H1 (cell line): ENCODE results near the gene ITGB4. TPM values are rescaled to one million over a fixed set of nuclear protein-coding genes. Genes with fewer than 3 reads are reported as not detected.

Source experiments
- CTCF ChIA-PET: fragments of 300-600 bp; sonication (Branson Sonifier 250); formaldehyde crosslinking; loops from one replicate; lab custom pipeline; 2021; ENCODE audit not compliant: partially characterized antibody; lab: Charles Lee
- POLR2A ChIA-PET: fragments of 300-600 bp; sonication (Branson Sonifier 250); formaldehyde crosslinking; loops from one replicate; lab custom pipeline; 2021; ENCODE audit warnings: inconsistent platforms; ENCODE audit not compliant: partially characterized antibody; lab: Charles Lee
- DNase-seq, 2 experiments: peaks; one replicate each; pipeline versions ENCODE4 v3.0.0 to v3.0.0-alpha.2; 2010 to 2022; ENCODE audit warnings: low spot score in 2 of 2, low read depth in 1 of 2, mixed read lengths in 1 of 2
- FAIRE-seq: peaks from 2 replicates; lab custom pipeline; 2011; peaks lifted over from hg19 to GRCh38; lab: Jason Lieb, UNC
- H2AFZ ChIP-seq: 2 replicates; pipeline ENCODE4 v1.8.1; 2012; ENCODE audit warnings: low read length, inconsistent platforms
- H2AK5ac ChIP-seq: 2 replicates; pipeline ENCODE4 v1.6.1; 2013; ENCODE audit warnings: low read depth, low read length
- H2BK120ac ChIP-seq: replicated peaks from 2 replicates; pipeline ENCODE3; 2013; ENCODE audit warnings: low read depth, low read length, inconsistent platforms
- H2BK12ac ChIP-seq: 2 replicates; pipeline ENCODE4 v1.6.1; 2013; ENCODE audit warnings: low read depth, low read length
- H2BK15ac ChIP-seq: 2 replicates; pipeline ENCODE4 v1.6.1; 2013; ENCODE audit warnings: low read length
- H2BK20ac ChIP-seq: 2 replicates; pipeline ENCODE4 v1.6.1; 2013; ENCODE audit warnings: low read length
- H2BK5ac ChIP-seq: 2 replicates; pipeline ENCODE4 v1.6.1; 2013; ENCODE audit warnings: low read depth, low read length
- H3K14ac ChIP-seq: 2 replicates; pipeline ENCODE4 v1.6.1; 2013; ENCODE audit warnings: inconsistent platforms; ENCODE audit not compliant: insufficient read length
- H3K18ac ChIP-seq: 2 replicates; pipeline ENCODE4 v1.6.1; 2013; ENCODE audit warnings: low read length; ENCODE audit errors: extremely low read depth
- H3K23ac ChIP-seq: 2 replicates; pipeline ENCODE4 v1.6.1; 2013; ENCODE audit warnings: inconsistent platforms; ENCODE audit not compliant: insufficient read length
- H3K23me2 ChIP-seq: 2 replicates; pipeline ENCODE4 v1.6.1; 2013; ENCODE audit warnings: low read depth, low read length
- H3K27ac ChIP-seq: 2 replicates; pipeline ENCODE4 v1.6.1; 2011; ENCODE audit warnings: low read depth, low read length, inconsistent platforms
- H3K27me3 ChIP-seq, 4 experiments: replicated peaks in 1 of 4; 1 replicate in 1 of 4; 2 replicates in 3 of 4; pipeline versions ENCODE4 v1.6.1 to v1.8.1; 2011 to 2013; ENCODE audit warnings: low read length in 3 of 4, mild to moderate bottlenecking in 3 of 4, inconsistent platforms in 2 of 4, mixed read lengths in 2 of 4, moderate library complexity in 1 of 4; ENCODE audit not compliant: control insufficient read depth in 3 of 4, insufficient read depth in 3 of 4; ENCODE audit errors: extremely low read depth in 1 of 4
- H3K36me3 ChIP-seq, 4 experiments: 2 replicates each; pipeline versions ENCODE4 v1.6.1 to v1.8.1; 2011 to 2013; ENCODE audit warnings: mild to moderate bottlenecking in 4 of 4, low read length in 3 of 4, moderate library complexity in 2 of 4, control low read depth in 1 of 4, inconsistent platforms in 1 of 4; ENCODE audit not compliant: insufficient read depth in 4 of 4, control insufficient read depth in 2 of 4
- H3K4ac ChIP-seq: replicated peaks from 2 replicates; pipeline ENCODE3; 2013; ENCODE audit warnings: low read length, low read depth, mixed read lengths, inconsistent platforms; ENCODE audit not compliant: insufficient read length
- H3K4me1 ChIP-seq, 4 experiments: replicated peaks in 1 of 4; 1 replicate in 1 of 4; 2 replicates in 3 of 4; pipeline versions ENCODE4 v1.6.1 to v1.8.1; 2011 to 2013; ENCODE audit warnings: low read length in 3 of 4, inconsistent platforms in 2 of 4, mixed read lengths in 1 of 4; ENCODE audit not compliant: insufficient read depth in 4 of 4, control insufficient read depth in 3 of 4
- H3K4me2 ChIP-seq, 2 experiments: 2 replicates each; pipeline versions ENCODE4 v1.6.1 to v1.8.1; 2011 to 2013; ENCODE audit warnings: low read depth in 2 of 2, low read length in 2 of 2, control low read depth in 1 of 2, inconsistent platforms in 1 of 2, mild to moderate bottlenecking in 1 of 2; ENCODE audit not compliant: insufficient read depth in 1 of 2
- H3K4me3 ChIP-seq, 4 experiments: fragments of 200-600, 300-600 bp in 1 of 4; sonication (generic), shearing (Covaris generic), sonication (Bioruptor Twin) in 1 of 4; 2 replicates each; pipeline versions ENCODE4 v1.5.1 to v1.8.1; 2011 to 2016; ENCODE audit warnings: low read length in 4 of 4, low read depth in 3 of 4, control low read depth in 2 of 4, inconsistent platforms in 2 of 4, mild to moderate bottlenecking in 2 of 4, mixed read lengths in 1 of 4, moderate library complexity in 1 of 4; ENCODE audit not compliant: insufficient read depth in 2 of 4; ENCODE audit errors: extremely low read depth in 1 of 4
- H3K56ac ChIP-seq: replicated peaks from 2 replicates; pipeline ENCODE3; 2013; ENCODE audit warnings: low read depth, mild to moderate bottlenecking, mixed read lengths, low read length, inconsistent platforms; ENCODE audit not compliant: insufficient read length
- H3K79me1 ChIP-seq: 2 replicates; pipeline ENCODE4 v1.6.1; 2013; ENCODE audit warnings: low read depth, low read length, control low read depth
- H3K79me2 ChIP-seq, 2 experiments: 2 replicates each; pipeline versions ENCODE4 v1.6.1 to v1.8.1; 2012 to 2013; ENCODE audit warnings: low read length in 2 of 2, mild to moderate bottlenecking in 2 of 2, inconsistent platforms in 1 of 2; ENCODE audit not compliant: insufficient read depth in 2 of 2, control insufficient read depth in 1 of 2
- H3K9ac ChIP-seq, 4 experiments: replicated peaks in 1 of 4; 1 replicate in 1 of 4; 2 replicates in 3 of 4; pipeline versions ENCODE4 v1.6.1 to v1.8.1; 2011 to 2013; ENCODE audit warnings: low read depth in 3 of 4, low read length in 3 of 4, control low read depth in 2 of 4, mild to moderate bottlenecking in 2 of 4, moderate library complexity in 2 of 4, inconsistent platforms in 1 of 4; ENCODE audit errors: extremely low read depth in 1 of 4
- H3K9me3 ChIP-seq, 2 experiments: 2 replicates each; pipeline versions ENCODE4 v1.6.1 to v1.8.1; 2012 to 2013; ENCODE audit warnings: mild to moderate bottlenecking in 2 of 2, moderate library complexity in 2 of 2, control low read depth in 1 of 2, inconsistent platforms in 1 of 2, low read depth in 1 of 2, low read length in 1 of 2, mixed read lengths in 1 of 2; ENCODE audit not compliant: insufficient read depth in 2 of 2
- H4K20me1 ChIP-seq, 2 experiments: replicated peaks in 1 of 2; 2 replicates each; pipeline versions ENCODE3 to v1.8.1; 2011 to 2013; ENCODE audit warnings: inconsistent platforms in 2 of 2, low read length in 2 of 2, mild to moderate bottlenecking in 1 of 2; ENCODE audit not compliant: insufficient read depth in 2 of 2, control insufficient read depth in 1 of 2
- H4K5ac ChIP-seq: 2 replicates; pipeline ENCODE4 v1.6.1; 2013; ENCODE audit warnings: low read length, low read depth, mixed read lengths, inconsistent platforms; ENCODE audit not compliant: insufficient read length
- H4K8ac ChIP-seq: 2 replicates; pipeline ENCODE4 v1.8.0; 2013; ENCODE audit warnings: mild to moderate bottlenecking, moderate library complexity, low read length, inconsistent platforms; ENCODE audit not compliant: insufficient read depth; ENCODE audit errors: extremely low read depth
- H4K91ac ChIP-seq: replicated peaks from 2 replicates; pipeline ENCODE3; 2013; ENCODE audit warnings: low read length, mixed read lengths, inconsistent platforms; ENCODE audit not compliant: insufficient read length
- BCL11A ChIP-seq, 2 experiments: IDR thresholded peaks; one replicate each; pipeline ENCODE4 v1.6.1; 2011; ENCODE audit warnings: low read depth in 2 of 2, low read length in 2 of 2, mild to moderate bottlenecking in 2 of 2
- FOSL1 ChIP-seq: IDR thresholded peaks from 2 replicates; pipeline ENCODE4 v1.6.1; 2011; ENCODE audit warnings: mild to moderate bottlenecking, low read depth, low read length, moderate library complexity; ENCODE audit not compliant: insufficient read depth
- GTF2F1 ChIP-seq: IDR thresholded peaks from 2 replicates; pipeline ENCODE4 v1.6.1; 2012; ENCODE audit warnings: low read depth, low read length, improper control_type of control experiment, borderline replicate concordance
- HDAC2 ChIP-seq, 2 experiments: fragments of 300-600 bp in 1 of 2; sonication (generic) in 1 of 2; IDR thresholded peaks; 2 replicates each; pipeline ENCODE4 v1.6.1; 2011 to 2012; ENCODE audit warnings: low read depth in 2 of 2, low read length in 2 of 2, mild to moderate bottlenecking in 2 of 2, moderate library complexity in 2 of 2, borderline replicate concordance in 1 of 2, inconsistent platforms in 1 of 2
- POLR2AphosphoS5 ChIP-seq: IDR thresholded peaks from 2 replicates; pipeline ENCODE4 v1.6.1; 2011; ENCODE audit warnings: low read depth, low read length
- RBBP5 ChIP-seq: IDR thresholded peaks from 2 replicates; pipeline ENCODE4 v1.7.1; 2012; ENCODE audit warnings: low read depth, mild to moderate bottlenecking, inconsistent platforms, low read length, moderate library complexity, borderline replicate concordance
- TAF7 ChIP-seq: optimal IDR thresholded peaks from 2 replicates; pipeline ENCODE3; 2011; ENCODE audit warnings: low read depth, mild to moderate bottlenecking, inconsistent platforms, low read length, moderate library complexity, borderline replicate concordance
- ZNF274 ChIP-seq: IDR thresholded peaks from 2 replicates; pipeline ENCODE4 v1.7.0; 2012; ENCODE audit warnings: low read length, borderline replicate concordance; ENCODE audit errors: extremely low read depth
- WGBS, 2 experiments: shearing (Covaris generic) in 1 of 2; methylation state at CpG; one replicate each; pipeline versions ENCODE4 v1.1.6 to v1.1.7; 2013 to 2015; ENCODE audit warnings: low lambda C conversion rate in 2 of 2, mixed read lengths in 2 of 2, inconsistent platforms in 1 of 2, low coverage in 1 of 2, missing lambda C conversion rate in 1 of 2; ENCODE audit not compliant: insufficient replicate concordance in 2 of 2, insufficient coverage in 1 of 2, insufficient read length in 1 of 2; ENCODE audit errors: extremely low coverage in 1 of 2, missing lambda C conversion rate in 1 of 2; 5-methylcytosine and 5-hydroxymethylcytosine counted together
- polyA plus RNA-seq, 7 experiments: library from polyadenylated mRNA; depleted of rRNA in 3 of 7; stranded (reverse) in 5 of 7; unstranded in 2 of 7; fragments of >200 nt in 5 of 7; fragments of 200-250 nt in 2 of 7; gene quantifications; 1 replicate in 5 of 7; 2 replicates in 1 of 7; 4 replicates in 1 of 7; pipeline versions ENCODE4 v1.2.1 to v1.2.3, GENCODE V29; 2011 to 2013; ENCODE audit warnings: missing spikeins in 2 of 7, mixed read lengths in 2 of 7
- total RNA-seq: library from RNA; stranded (reverse); fragmentation: NEBNext Ultra II Directional; extraction: Animal tissue kit (Norgen Biotek cat#: 25700); gene quantifications from 2 replicates; pipeline ENCODE4 v1.2.1, GENCODE V29; 2021
- TF ChIP-seq, protein P1 (sequence below): IDR thresholded peaks from 2 replicates; pipeline ENCODE4 v1.6.1; 2012; ENCODE audit warnings: inconsistent platforms
- TF ChIP-seq, protein P2 (sequence below), 3 experiments: IDR thresholded peaks; 1 replicate in 2 of 3; 2 replicates in 1 of 3; pipeline versions ENCODE4 v1.5.1 to v1.6.1; 2011; ENCODE audit warnings: low read length in 3 of 3, mild to moderate bottlenecking in 3 of 3, inconsistent platforms in 2 of 3, low read depth in 1 of 3, moderate library complexity in 1 of 3; ENCODE audit not compliant: insufficient read depth in 1 of 3; ENCODE audit errors: control extremely low read depth in 1 of 3

Gene ITGB4
- total and polyA plus RNA-seq, 2 of the 8 experiments (the other 6 are each of a cell fraction or from before 2014, with no cell fraction given), result 5.2 to 5.6 TPM

DNA sequence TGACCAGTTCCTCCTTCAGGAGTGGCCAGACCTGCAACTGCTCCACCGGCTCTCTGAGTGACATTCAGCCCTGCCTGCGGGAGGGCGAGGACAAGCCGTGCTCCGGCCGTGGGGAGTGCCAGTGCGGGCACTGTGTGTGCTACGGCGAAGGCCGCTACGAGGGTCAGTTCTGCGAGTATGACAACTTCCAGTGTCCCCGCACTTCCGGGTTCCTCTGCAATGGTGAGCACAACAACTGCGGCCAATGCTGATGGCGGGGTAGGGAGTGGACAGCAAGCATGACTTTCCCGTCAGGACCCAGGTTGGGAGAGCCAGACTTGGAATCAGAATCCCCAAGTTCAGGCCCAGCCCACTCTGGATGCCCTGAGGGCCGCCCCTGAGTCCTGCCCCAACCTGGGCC, 12.2 kb downstream of the ITGB4 start:
- no peaks in the 10 kb centered on the region for H3K36me3 ChIP-seq
- H2AK5ac ChIP-seq, result no peak overlapping the region
- no peak overlapping the region for H3K56ac ChIP-seq
- H3K23me2 ChIP-seq, result no peaks in the 10 kb centered on the region
- no peak overlapping the region for H3K18ac ChIP-seq
- H4K20me1 ChIP-seq, result peaks cover 0 to 2% of the 10 kb centered on the region in 2 experiments
- H3K79me1 ChIP-seq, result no peaks in the 10 kb centered on the region
- H3K14ac ChIP-seq, result no peak overlapping the region
- WGBS, 2 experiments, result 94% methylated on average over 12 of the region's 18 CpGs; no CpG with 5 or more reads in 1 of the 2 experiments
- H3K79me2 ChIP-seq, result no peaks in the 10 kb centered on the region
- DNase-seq (no peak), FAIRE-seq (no peak)
- peak overlapping the region; percentile 22; the same call in 1 of the 2 replicates for H4K8ac ChIP-seq
- no peak overlapping the region for H2AFZ ChIP-seq
- H4K91ac ChIP-seq, result no peak overlapping the region
- H3K4me3 ChIP-seq, result no peak overlapping the region
- ChIA-PET CTCF (interaction anchor here (0.6 to 4.8 kb wide), 8 partner anchors 10 to 108 kb away, joined by 3 to 44 read pairs (median 3); no protein-coding TSS in a partner anchor), POLR2A (no interaction called here)
- H3K4me2 ChIP-seq, result no peak overlapping the region
- no peaks in the 10 kb centered on the region for H3K27me3 ChIP-seq
- H4K5ac ChIP-seq, result no peak overlapping the region
- H2BK12ac ChIP-seq, result no peak overlapping the region
- H3K27ac ChIP-seq, result no peak overlapping the region
- no peak overlapping the region for H3K4ac ChIP-seq
- H3K4me1 ChIP-seq, result no peaks in the 10 kb centered on the region
- no peak overlapping the region for H2BK20ac ChIP-seq
- H3K9me3 ChIP-seq, result no peaks in the 10 kb centered on the region
- no peak overlapping the region for H2BK5ac ChIP-seq
- no peak overlapping the region for H2BK15ac ChIP-seq
- H3K9ac ChIP-seq, result no peak overlapping the region
- no peak overlapping the region for H2BK120ac ChIP-seq
- H3K23ac ChIP-seq, result no peak overlapping the region
- TF ChIP-seq TAF7 (no peak), POLR2AphosphoS5 (no peak), BCL11A (IDR thresholded peaks at IDR 0.05; ENCODE audit: low read depth in 2 of 2, low read length in 2 of 2) (no peak), GTF2F1 (no peak), RBBP5 (no peak), HDAC2 (IDR thresholded peaks at IDR 0.05; ENCODE audit: borderline replicate concordance in 1 of 2, low read depth in 2 of 2, low read length in 2 of 2) (no peak), ZNF274 (no peak), FOSL1 (no peak)
- TF ChIP-seq, protein P1, sequence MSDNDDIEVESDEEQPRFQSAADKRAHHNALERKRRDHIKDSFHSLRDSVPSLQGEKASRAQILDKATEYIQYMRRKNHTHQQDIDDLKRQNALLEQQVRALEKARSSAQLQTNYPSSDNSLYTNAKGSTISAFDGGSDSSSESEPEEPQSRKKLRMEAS, result no peak
- TF ChIP-seq, protein P2, sequence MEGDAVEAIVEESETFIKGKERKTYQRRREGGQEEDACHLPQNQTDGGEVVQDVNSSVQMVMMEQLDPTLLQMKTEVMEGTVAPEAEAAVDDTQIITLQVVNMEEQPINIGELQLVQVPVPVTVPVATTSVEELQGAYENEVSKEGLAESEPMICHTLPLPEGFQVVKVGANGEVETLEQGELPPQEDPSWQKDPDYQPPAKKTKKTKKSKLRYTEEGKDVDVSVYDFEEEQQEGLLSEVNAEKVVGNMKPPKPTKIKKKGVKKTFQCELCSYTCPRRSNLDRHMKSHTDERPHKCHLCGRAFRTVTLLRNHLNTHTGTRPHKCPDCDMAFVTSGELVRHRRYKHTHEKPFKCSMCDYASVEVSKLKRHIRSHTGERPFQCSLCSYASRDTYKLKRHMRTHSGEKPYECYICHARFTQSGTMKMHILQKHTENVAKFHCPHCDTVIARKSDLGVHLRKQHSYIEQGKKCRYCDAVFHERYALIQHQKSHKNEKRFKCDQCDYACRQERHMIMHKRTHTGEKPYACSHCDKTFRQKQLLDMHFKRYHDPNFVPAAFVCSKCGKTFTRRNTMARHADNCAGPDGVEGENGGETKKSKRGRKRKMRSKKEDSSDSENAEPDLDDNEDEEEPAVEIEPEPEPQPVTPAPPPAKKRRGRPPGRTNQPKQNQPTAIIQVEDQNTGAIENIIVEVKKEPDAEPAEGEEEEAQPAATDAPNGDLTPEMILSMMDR (IDR thresholded peaks at IDR 0.05; ENCODE audit: control extremely low read depth in 1 of 3, insufficient read depth in 1 of 3, low read depth in 1 of 3, low read length in 3 of 3), result no peak
